PC-9 (cell line): ENCODE results near the gene NCOA4. TPM values are rescaled to one million over a fixed set of nuclear protein-coding genes. Genes with fewer than 3 reads are reported as not detected.
A peak's percentile ranks its signal among the peaks of the same experiment; 100 is the strongest.

ENCODE experiments used
- BruUV-seq: library from RNA; stranded (reverse); fragments of 400-500 nt; replicated peaks from 2 replicates; lab custom pipeline; 2021; lab: Mats Ljungman, UMichigan
- CTCF ChIA-PET: fragments of 300-600 bp; sonication (Branson Sonifier 250); formaldehyde crosslinking; loops from one replicate; lab custom pipeline; 2022; ENCODE audit warnings: antibody characterized with exemption; lab: Charles Lee
- POLR2A ChIA-PET: fragments of 300-600 bp; sonication (Branson Sonifier 250); formaldehyde crosslinking; loops from one replicate; lab custom pipeline; 2022; ENCODE audit warnings: antibody characterized with exemption; ENCODE audit not compliant: unreplicated experiment; lab: Charles Lee
- DNase-seq, 2 experiments: peaks; one replicate each; pipeline versions ENCODE4 v3.0.0 to v3.0.0-alpha.2; 2015 to 2022; ENCODE audit warnings: mixed read lengths in 1 of 2
- H2AFZ ChIP-seq: fragments of 200-600 bp; sonication (generic); 2 replicates; pipeline ENCODE4 v1.8.1; 2017; ENCODE audit warnings: antibody characterized with exemption
- H3F3A ChIP-seq: fragments of 200-600 bp; sonication (generic); 2 replicates; pipeline ENCODE4 v1.8.1; 2017; ENCODE audit warnings: antibody characterized with exemption, mild to moderate bottlenecking, low read depth; ENCODE audit not compliant: insufficient read depth
- H3K27ac ChIP-seq: fragments of 200-600 bp; sonication (generic); 2 replicates; pipeline ENCODE4 v1.6.1; 2016; ENCODE audit warnings: mixed run types
- H3K27me3 ChIP-seq: fragments of 200-600 bp; sonication (generic); 2 replicates; pipeline ENCODE4 v1.6.1; 2016; ENCODE audit warnings: low read depth, mixed run types; ENCODE audit not compliant: insufficient read depth
- H3K36me3 ChIP-seq: fragments of 200-600 bp; sonication (generic); 2 replicates; pipeline ENCODE4 v1.6.1; 2016; ENCODE audit warnings: low read depth, mixed run types
- H3K4me1 ChIP-seq: fragments of 200-600 bp; sonication (generic); replicated peaks from 2 replicates; pipeline ENCODE4 v1.6.1; 2016; ENCODE audit warnings: mixed run types; ENCODE audit not compliant: insufficient read depth
- H3K4me2 ChIP-seq: fragments of 200-600 bp; sonication (generic); 2 replicates; pipeline ENCODE4 v1.6.1; 2017; ENCODE audit warnings: mixed run types
- H3K4me3 ChIP-seq: fragments of 200-600 bp; sonication (generic); 2 replicates; pipeline ENCODE4 v1.6.1; 2016; ENCODE audit warnings: mixed run types
- H3K79me2 ChIP-seq: fragments of 200-600 bp; sonication (generic); 2 replicates; pipeline ENCODE4 v1.6.1; 2017; ENCODE audit warnings: low read depth, mixed run types
- H3K9me2 ChIP-seq: fragments of 200-600 bp; sonication (generic); 2 replicates; pipeline ENCODE4 v1.8.1; 2017; ENCODE audit warnings: mild to moderate bottlenecking; ENCODE audit not compliant: insufficient read depth
- H3K9me3 ChIP-seq: fragments of 200-600 bp; sonication (generic); 2 replicates; pipeline ENCODE4 v1.8.1; 2016; ENCODE audit warnings: low read depth; ENCODE audit not compliant: insufficient read depth
- H4K20me1 ChIP-seq: fragments of 200-600 bp; sonication (generic); 2 replicates; pipeline ENCODE4 v1.8.1; 2017; ENCODE audit not compliant: insufficient read depth
- EZH2 ChIP-seq: fragments of 200-600 bp; sonication (generic); IDR thresholded peaks from 2 replicates; pipeline ENCODE4 v1.8.0; 2017; ENCODE audit warnings: antibody characterized with exemption, low read depth
- intact Hi-C: fragments of 100-400 bp; cut with micrococcal nuclease; formaldehyde crosslinking; loops from one replicate; pipeline ENCODE4 v1.10.0; 2022; ENCODE audit not compliant: unreplicated experiment
- total RNA-seq: library from RNA; stranded (reverse); gene quantifications from 2 replicates; pipeline ENCODE4 v1.2.3, GENCODE V29; 2021
- TF ChIP-seq, protein P1 (sequence below): fragments of 200-600 bp; sonication (generic); conservative IDR thresholded peaks from 2 replicates; pipeline ENCODE4 v1.6.1; 2017; ENCODE audit warnings: mixed run types, antibody characterized with exemption, mild to moderate bottlenecking, moderate library complexity

The NCOA4 gene
- total RNA-seq, 1 experiment from 2014 or later, result 143 TPM

DNA sequence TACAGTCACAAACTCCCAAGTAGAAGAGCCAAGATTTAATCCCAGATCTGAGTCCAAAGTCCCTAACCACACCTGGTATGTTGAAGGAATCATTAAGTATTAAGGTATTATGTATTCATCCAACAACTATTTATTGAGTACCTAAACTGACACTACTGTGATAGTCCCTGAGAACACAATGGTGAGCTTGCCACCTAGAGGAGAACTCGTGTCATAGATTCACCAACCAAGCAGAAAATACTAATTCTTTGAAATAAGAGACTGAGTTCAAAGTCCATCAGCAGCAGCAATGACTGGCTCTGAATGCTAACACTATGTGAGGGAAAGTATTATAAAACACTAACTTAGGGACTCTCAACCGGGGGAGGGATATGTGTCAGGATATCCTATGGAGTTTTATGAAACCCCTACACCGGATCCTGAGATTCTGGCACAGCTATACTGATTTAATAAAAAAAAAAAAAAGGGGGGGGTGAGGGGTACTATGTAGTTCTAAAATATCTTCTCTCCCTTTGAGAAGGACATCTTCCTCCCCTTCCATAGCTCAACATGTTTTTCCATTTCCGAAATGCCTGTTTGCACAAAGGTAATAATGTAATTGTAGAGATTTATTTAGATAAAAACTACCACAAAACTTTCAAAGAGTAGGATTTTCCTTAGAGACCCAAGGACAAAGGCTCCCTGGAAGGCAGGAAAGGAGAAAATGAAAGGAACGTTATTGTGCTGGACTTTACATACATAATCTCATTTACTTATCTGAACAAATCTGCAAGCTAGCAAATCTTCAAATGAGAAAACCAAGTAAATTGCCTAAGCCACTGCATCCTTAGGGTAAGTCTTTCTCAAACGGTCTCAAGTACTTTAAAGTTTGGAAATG, 1.6 kb downstream of the NCOA4 start:
- H3F3A ChIP-seq, result peaks cover 11% of the 10 kb centered on the region
- H3K9me3 ChIP-seq, result no peaks in the 10 kb centered on the region
- no peak overlapping the region for H3K27ac ChIP-seq
- H3K9me2 ChIP-seq, result no peaks in the 10 kb centered on the region
- TF ChIP-seq EZH2, result no peak
- TF ChIP-seq, protein P1, sequence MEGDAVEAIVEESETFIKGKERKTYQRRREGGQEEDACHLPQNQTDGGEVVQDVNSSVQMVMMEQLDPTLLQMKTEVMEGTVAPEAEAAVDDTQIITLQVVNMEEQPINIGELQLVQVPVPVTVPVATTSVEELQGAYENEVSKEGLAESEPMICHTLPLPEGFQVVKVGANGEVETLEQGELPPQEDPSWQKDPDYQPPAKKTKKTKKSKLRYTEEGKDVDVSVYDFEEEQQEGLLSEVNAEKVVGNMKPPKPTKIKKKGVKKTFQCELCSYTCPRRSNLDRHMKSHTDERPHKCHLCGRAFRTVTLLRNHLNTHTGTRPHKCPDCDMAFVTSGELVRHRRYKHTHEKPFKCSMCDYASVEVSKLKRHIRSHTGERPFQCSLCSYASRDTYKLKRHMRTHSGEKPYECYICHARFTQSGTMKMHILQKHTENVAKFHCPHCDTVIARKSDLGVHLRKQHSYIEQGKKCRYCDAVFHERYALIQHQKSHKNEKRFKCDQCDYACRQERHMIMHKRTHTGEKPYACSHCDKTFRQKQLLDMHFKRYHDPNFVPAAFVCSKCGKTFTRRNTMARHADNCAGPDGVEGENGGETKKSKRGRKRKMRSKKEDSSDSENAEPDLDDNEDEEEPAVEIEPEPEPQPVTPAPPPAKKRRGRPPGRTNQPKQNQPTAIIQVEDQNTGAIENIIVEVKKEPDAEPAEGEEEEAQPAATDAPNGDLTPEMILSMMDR, result peak; percentile 85
- peaks cover 49% of the 10 kb centered on the region for H4K20me1 ChIP-seq
- BruUV-seq, result no TSS peak
- peaks cover 27% of the 10 kb centered on the region for H3K4me1 ChIP-seq
- H3K4me2 ChIP-seq, result peak overlapping the region; percentile 94
- H3K4me3 ChIP-seq, result peak overlapping the region; percentile 97
- H3K27me3 ChIP-seq, result no peaks in the 10 kb centered on the region
- CTCF ChIA-PET, result interaction anchor here (0.5 to 0.6 kb wide), 3 partner anchors 16 to 779 kb away, joined by 5 to 14 read pairs (median 7); no protein-coding TSS in a partner anchor
- intact Hi-C loops, result loop anchor here (5.0 to 10.0 kb wide), 2 partner anchors 564 to 777 kb away; no protein-coding TSS in a partner anchor
- 0 out of 2 replicates have a peak, but pooled peaks cover 6% of the 10 kb centered on the region for H3K36me3 ChIP-seq
- H2AFZ ChIP-seq, result no peak overlapping the region
- peaks cover 64% of the 10 kb centered on the region for H3K79me2 ChIP-seq
- POLR2A ChIA-PET, result no interaction called here
- peak; percentile 25 to 85 for DNase-seq

DNA sequence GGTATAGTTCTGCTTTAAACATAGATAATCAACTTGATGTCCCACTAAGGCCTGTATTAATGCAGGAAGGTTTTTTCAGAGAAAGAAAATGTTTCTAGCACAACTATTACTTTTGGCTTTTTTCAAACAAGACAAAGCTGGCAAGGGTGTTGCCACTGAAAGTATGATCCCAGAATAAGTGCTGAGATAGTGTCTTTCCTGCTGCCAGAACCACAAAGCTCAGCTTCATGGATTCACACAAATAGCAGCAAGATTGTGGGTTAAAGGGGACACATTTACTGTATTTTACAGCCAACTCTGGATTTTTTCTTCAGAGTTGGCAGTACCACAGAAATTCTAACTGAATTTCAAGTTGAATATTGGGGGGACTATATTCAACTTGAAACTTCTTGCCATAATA, 4.3 kb downstream of the NCOA4 start:
- no TSS peak for BruUV-seq
- Histone ChIP-seq H3F3A (peaks cover 35% of the 10 kb centered on the region), H3K27ac (no peak overlapping the region), H2AFZ (no peak overlapping the region), H3K9me2 (no peaks in the 10 kb centered on the region), H4K20me1 (peaks cover 58% of the 10 kb centered on the region), H3K4me2 (0 out of 2 replicates have a peak overlapping the region, but pooled peaks have one; percentile 9), H3K27me3 (no peaks in the 10 kb centered on the region), H3K4me1 (peaks cover 37% of the 10 kb centered on the region), H3K36me3 (0 out of 2 replicates have a peak, but pooled peaks cover 6% of the 10 kb centered on the region), H3K9me3 (no peaks in the 10 kb centered on the region), H3K79me2 (peaks cover 89% of the 10 kb centered on the region), H3K4me3 (no peak overlapping the region)
- DNase-seq, result no peak
- ChIA-PET POLR2A (no interaction called here), CTCF (no interaction called here)
- TF ChIP-seq, protein P1, result no peak
- no peak for TF ChIP-seq EZH2
- intact Hi-C loops, result loop anchor here (5.0 to 10.0 kb wide), 2 partner anchors 561 to 774 kb away; no protein-coding TSS in a partner anchor

DNA sequence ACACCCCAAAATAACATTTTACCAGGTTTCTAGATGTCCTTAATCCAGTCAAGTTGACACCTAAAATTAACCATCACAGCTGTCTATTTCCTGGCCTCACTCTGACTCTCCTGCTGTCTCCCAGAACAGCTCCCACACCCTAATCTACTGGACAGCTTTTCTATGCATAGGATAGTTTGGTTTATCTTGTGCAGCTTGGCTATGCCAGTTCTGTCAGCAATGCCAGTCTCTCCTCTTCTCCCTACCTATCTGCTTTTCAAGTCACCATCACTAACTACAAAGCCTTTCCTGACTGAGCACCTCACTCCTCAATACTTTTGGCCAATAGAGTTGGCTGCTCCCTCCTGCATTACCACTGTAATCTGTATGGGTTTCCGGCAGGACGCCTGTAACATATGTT, 5.0 kb downstream of the NCOA4 start:
- intact Hi-C loops, result loop anchor here (5.0 to 10.0 kb wide), 2 partner anchors 561 to 773 kb away; no protein-coding TSS in a partner anchor
- H3K4me1 ChIP-seq, result peaks cover 44% of the 10 kb centered on the region
- no peaks in the 10 kb centered on the region for H3K9me2 ChIP-seq
- H3K27me3 ChIP-seq, result no peaks in the 10 kb centered on the region
- no peak overlapping the region for H2AFZ ChIP-seq
- TF ChIP-seq EZH2, result no peak
- TF ChIP-seq, protein P1, result no peak
- H3K36me3 ChIP-seq, result 0 out of 2 replicates have a peak, but pooled peaks cover 11% of the 10 kb centered on the region
- peaks cover 65% of the 10 kb centered on the region for H4K20me1 ChIP-seq
- H3F3A ChIP-seq, result peaks cover 40% of the 10 kb centered on the region
- BruUV-seq, result no TSS peak
- no peaks in the 10 kb centered on the region for H3K9me3 ChIP-seq
- DNase-seq, result no peak
- H3K4me2 ChIP-seq, result no peak overlapping the region
- H3K27ac ChIP-seq, result no peak overlapping the region
- ChIA-PET CTCF (no interaction called here), POLR2A (no interaction called here)
- H3K4me3 ChIP-seq, result no peak overlapping the region
- H3K79me2 ChIP-seq, result peaks cover 96% of the 10 kb centered on the region
